Stomach (tissue), 4 donors: ENCODE data around the gene COL18A1.

Experiments
- CTCF ChIP-seq, 7 experiments: fragments of 450-650 bp in 4 of 7; fragments of 200-600 bp in 3 of 7; sonication (generic) in 3 of 7; IDR thresholded peaks; one replicate each; pipeline ENCODE4 v1.5.1; 2016 to 2019; ENCODE audit warnings: antibody characterized with exemption in 7 of 7, control low read depth in 2 of 7, mild to moderate bottlenecking in 1 of 7
- EP300 ChIP-seq: sonication (generic); formaldehyde crosslinking; IDR thresholded peaks from one replicate; pipeline ENCODE4 v1.6.1; 2017; ENCODE audit warnings: antibody characterized with exemption

- TF ChIP-seq EP300, result no peak
- TF ChIP-seq CTCF (IDR thresholded peaks at IDR 0.05), result no peak
Observed at GRCh38 chr21:45511007-45511406, 106.0 kb downstream of the COL18A1 start.
